ENCODE measurements around the gene ING4. TPM values are rescaled to one million over a fixed set of nuclear protein-coding genes. Genes with fewer than 3 reads are reported as not detected.

ING4 gene
- total RNA-seq, 6 experiments from 2014 or later = 10.6 to 20.0 (median 17.0) TPM

- Histone ChIP-seq H3K4me1 (peaks cover 0 to 26% (median 7%) of the 10 kb centered on the region in 4 donors), H3K27ac (no peak overlapping the region), H3K36me3 (no peaks in the 10 kb centered on the region), H3K4me3 (no peak overlapping the region), H3K27me3 (no peaks in the 10 kb centered on the region), H3K9me3 (no peaks in the 10 kb centered on the region)
- intact Hi-C loops (cut with DNase I) = loop anchor here in 1 of 2 donors (10.0 kb wide), 1 partner anchor 67 kb away; no protein-coding TSS in a partner anchor
- ATAC-seq = no peak
- 87% methylated on average over 4 of the region's 4 CpGs for WGBS (ENCODE audit: insufficient coverage, low coverage, low lambda C conversion rate, missing lambda C conversion rate)
- DNase-seq = no peak
- no peak for TF ChIP-seq POLR2A (IDR thresholded peaks at IDR 0.05)
- TF ChIP-seq CTCF (IDR thresholded peaks at IDR 0.05) = no peak
Observed at GRCh38 chr12:6691473-6691872, 28.6 kb upstream of the ING4 start.

- peak; percentile 92 to 94 (median 93) for ATAC-seq
- H3K36me3 ChIP-seq = no peaks in the 10 kb centered on the region
- peak; percentile 97 to 99 (median 98) for DNase-seq
- no peaks in the 10 kb centered on the region for H3K9me3 ChIP-seq
- peaks cover 0 to 28% (median 7%) of the 10 kb centered on the region in 4 donors for H3K4me1 ChIP-seq
- no peaks in the 10 kb centered on the region for H3K27me3 ChIP-seq
- peak within 1 kb of the TSS; percentile 92 to 99 (median 92) for H3K4me3 ChIP-seq
- WGBS (ENCODE audit: insufficient coverage, low coverage, low lambda C conversion rate, missing lambda C conversion rate) = 0% methylated on average over 30 of the region's 72 CpGs
- intact Hi-C loops (cut with DNase I) = no loop called here
- TF ChIP-seq CTCF (IDR thresholded peaks at IDR 0.05) = peak in 3 of 4 donors; percentile 21 to 35 (median 27)
- TF ChIP-seq POLR2A (IDR thresholded peaks at IDR 0.05) = peak; percentile 61
- peak within 1 kb of the TSS; percentile 83 to 93 (median 86) for H3K27ac ChIP-seq
Observed at GRCh38 chr12:6688999-6689882, 26.3 kb upstream of the ING4 start, which contains the start of gene ZNF384. ZNF384 (minus strand) TSS chr12:6689375; CDS start chr12:6679520, 9,855 bp downstream.

- TF ChIP-seq CTCF (IDR thresholded peaks at IDR 0.05) (no peak), POLR2A (IDR thresholded peaks at IDR 0.05) (no peak)
- H3K27ac ChIP-seq = peak overlapping the region; percentile 83 to 93 (median 86)
- WGBS (ENCODE audit: insufficient coverage, low coverage, low lambda C conversion rate, missing lambda C conversion rate) = 0% methylated on average over 6 of the region's 13 CpGs
- H3K4me1 ChIP-seq = peaks cover 0 to 28% (median 7%) of the 10 kb centered on the region in 4 donors
- ATAC-seq = peak in 2 of 4 donors; percentile 0 to 1
- no peaks in the 10 kb centered on the region for H3K36me3 ChIP-seq
- H3K27me3 ChIP-seq = no peaks in the 10 kb centered on the region
- intact Hi-C loops (cut with DNase I) = no loop called here
- DNase-seq = peak in 2 of 3 donors; percentile 55 to 82
- H3K4me3 ChIP-seq = peak overlapping the region; percentile 92 to 99 (median 92)
- no peaks in the 10 kb centered on the region for H3K9me3 ChIP-seq
Observed at GRCh38 chr12:6688543-6688998, 25.7 kb upstream of the ING4 start.

- DNase-seq = no peak
- Histone ChIP-seq H3K27me3 (no peaks in the 10 kb centered on the region), H3K4me3 (no peak overlapping the region), H3K36me3 (peaks cover 0 to 13% (median 3%) of the 10 kb centered on the region in 4 donors), H3K27ac (no peak overlapping the region), H3K9me3 (no peaks in the 10 kb centered on the region), H3K4me1 (peaks cover 0 to 28% (median 7%) of the 10 kb centered on the region in 4 donors)
- no peak for ATAC-seq
- no peak for TF ChIP-seq POLR2A (IDR thresholded peaks at IDR 0.05)
- no peak for TF ChIP-seq CTCF (IDR thresholded peaks at IDR 0.05)
- 79% methylated on average over 3 of the region's 3 CpGs for WGBS (ENCODE audit: insufficient coverage, low coverage, low lambda C conversion rate, missing lambda C conversion rate)
- intact Hi-C loops (cut with DNase I) = no loop called here
Observed at GRCh38 chr12:6685814-6686213, 22.9 kb upstream of the ING4 start.

All from right lobe of liver (tissue), 6 donors.